ENCODE results near the gene GRHL3. TPM values are rescaled to one million over a fixed set of nuclear protein-coding genes. Genes with fewer than 3 reads are reported as not detected.

Gene GRHL3
- total and polyA plus RNA-seq, 2 donors: 0.90 to 3.2 TPM

GRCh38 chr1:24329797-24330543 lies 10.8 kb downstream of the GRHL3 start:
- Histone ChIP-seq H3K36me3 (ENCODE audit: control insufficient read depth in 2 of 2, insufficient read depth in 2 of 2, low read length in 1 of 2) (no peaks in the 10 kb centered on the region), H3K27me3 (ENCODE audit: control insufficient read depth in 2 of 2, insufficient read depth in 1 of 2, low read length in 1 of 2) (peaks cover 3 to 31% of the 10 kb centered on the region in 2 donors)
- WGBS: 92% methylated on average over 2 of the region's 2 CpGs

GRCh38 chr1:24331961-24332673 lies 13.0 kb downstream of the GRHL3 start:
- peaks cover 0 to 3% of the 10 kb centered on the region in 2 donors for H3K4me1 ChIP-seq (ENCODE audit: control insufficient read depth in 2 of 2, insufficient read depth in 2 of 2, low read length in 2 of 2)
- H3K4me3 ChIP-seq (ENCODE audit: low read length in 2 of 2): no peak overlapping the region
- H3K9me3 ChIP-seq (ENCODE audit: control insufficient read depth in 2 of 2, insufficient read depth in 1 of 2, low read length in 1 of 2): no peaks in the 10 kb centered on the region
- H3K27me3 ChIP-seq (ENCODE audit: control insufficient read depth in 2 of 2, insufficient read depth in 1 of 2, low read length in 1 of 2): peaks cover 0 to 17% of the 10 kb centered on the region in 2 donors
- 88% methylated on average over 7 of the region's 7 CpGs for WGBS
- H3K36me3 ChIP-seq (ENCODE audit: control insufficient read depth in 2 of 2, insufficient read depth in 2 of 2, low read length in 1 of 2): no peaks in the 10 kb centered on the region
- DNase-seq (ENCODE audit: low read depth in 6 of 9, low spot score in 9 of 9): no peak
- H3K27ac ChIP-seq (ENCODE audit: low read depth in 1 of 2, low read length in 1 of 2): no peak overlapping the region

More at GRCh38 chr1:24329797-24330543, 10.8 kb downstream of the GRHL3 start:
- DNase-seq (ENCODE audit: low read depth in 6 of 9, low spot score in 9 of 9): no peak
- Histone ChIP-seq H3K27ac (ENCODE audit: low read depth in 1 of 2, low read length in 1 of 2) (no peak overlapping the region), H3K4me1 (ENCODE audit: control insufficient read depth in 2 of 2, insufficient read depth in 2 of 2, low read length in 2 of 2) (peaks cover 0 to 3% of the 10 kb centered on the region in 2 donors), H3K9me3 (ENCODE audit: control insufficient read depth in 2 of 2, insufficient read depth in 1 of 2, low read length in 1 of 2) (no peaks in the 10 kb centered on the region), H3K4me3 (ENCODE audit: low read length in 2 of 2) (no peak overlapping the region)

GRCh38 chr1:24336075-24336474 lies 16.9 kb downstream of the GRHL3 start:
- Histone ChIP-seq H3K27ac (ENCODE audit: low read depth in 1 of 2, low read length in 1 of 2) (no peak overlapping the region), H3K4me1 (ENCODE audit: control insufficient read depth in 2 of 2, insufficient read depth in 2 of 2, low read length in 2 of 2) (no peaks in the 10 kb centered on the region), H3K36me3 (ENCODE audit: control insufficient read depth in 2 of 2, insufficient read depth in 2 of 2, low read length in 1 of 2) (no peaks in the 10 kb centered on the region), H3K9me3 (ENCODE audit: control insufficient read depth in 2 of 2, insufficient read depth in 1 of 2, low read length in 1 of 2) (no peaks in the 10 kb centered on the region), H3K27me3 (ENCODE audit: control insufficient read depth in 2 of 2, insufficient read depth in 1 of 2, low read length in 1 of 2) (peaks cover 0 to 7% of the 10 kb centered on the region in 2 donors), H3K4me3 (ENCODE audit: low read length in 2 of 2) (no peak overlapping the region)
- 89% methylated on average over 5 of the region's 5 CpGs for WGBS
- DNase-seq (ENCODE audit: low read depth in 6 of 9, low spot score in 9 of 9): no peak

- WGBS: 97% methylated on average over 4 of the region's 4 CpGs
- Histone ChIP-seq H3K4me3 (ENCODE audit: low read length in 2 of 2) (no peak overlapping the region), H3K27me3 (ENCODE audit: control insufficient read depth in 2 of 2, insufficient read depth in 1 of 2, low read length in 1 of 2) (peaks cover 0 to 12% of the 10 kb centered on the region in 2 donors), H3K4me1 (ENCODE audit: control insufficient read depth in 2 of 2, insufficient read depth in 2 of 2, low read length in 2 of 2) (no peaks in the 10 kb centered on the region), H3K27ac (ENCODE audit: low read depth in 1 of 2, low read length in 1 of 2) (no peak overlapping the region), H3K36me3 (ENCODE audit: control insufficient read depth in 2 of 2, insufficient read depth in 2 of 2, low read length in 1 of 2) (no peaks in the 10 kb centered on the region), H3K9me3 (ENCODE audit: control insufficient read depth in 2 of 2, insufficient read depth in 1 of 2, low read length in 1 of 2) (no peaks in the 10 kb centered on the region)
- no peak for DNase-seq (ENCODE audit: low read depth in 6 of 9, low spot score in 9 of 9)
Measured at GRCh38 chr1:24337455-24337854, 18.3 kb downstream of the GRHL3 start.

GRCh38 chr1:24338447-24338846 lies 19.3 kb downstream of the GRHL3 start:
- Histone ChIP-seq H3K27ac (ENCODE audit: low read depth in 1 of 2, low read length in 1 of 2) (no peak overlapping the region), H3K4me3 (ENCODE audit: low read length in 2 of 2) (no peak overlapping the region), H3K4me1 (ENCODE audit: control insufficient read depth in 2 of 2, insufficient read depth in 2 of 2, low read length in 2 of 2) (no peaks in the 10 kb centered on the region), H3K9me3 (ENCODE audit: control insufficient read depth in 2 of 2, insufficient read depth in 1 of 2, low read length in 1 of 2) (no peaks in the 10 kb centered on the region), H3K36me3 (ENCODE audit: control insufficient read depth in 2 of 2, insufficient read depth in 2 of 2, low read length in 1 of 2) (no peaks in the 10 kb centered on the region), H3K27me3 (ENCODE audit: control insufficient read depth in 2 of 2, insufficient read depth in 1 of 2, low read length in 1 of 2) (peaks cover 0 to 16% of the 10 kb centered on the region in 2 donors)
- no peak for DNase-seq (ENCODE audit: low read depth in 6 of 9, low spot score in 9 of 9)
- 98% methylated on average over 5 of the region's 5 CpGs for WGBS

- H3K27me3 ChIP-seq (ENCODE audit: control insufficient read depth in 2 of 2, insufficient read depth in 1 of 2, low read length in 1 of 2): peaks cover 0 to 20% of the 10 kb centered on the region in 2 donors
- H3K9me3 ChIP-seq (ENCODE audit: control insufficient read depth in 2 of 2, insufficient read depth in 1 of 2, low read length in 1 of 2): no peaks in the 10 kb centered on the region
- 95% methylated on average over 8 of the region's 8 CpGs for WGBS
- H3K4me3 ChIP-seq (ENCODE audit: low read length in 2 of 2): no peak overlapping the region
- no peaks in the 10 kb centered on the region for H3K36me3 ChIP-seq (ENCODE audit: control insufficient read depth in 2 of 2, insufficient read depth in 2 of 2, low read length in 1 of 2)
- no peak for DNase-seq (ENCODE audit: low read depth in 6 of 9, low spot score in 9 of 9)
- no peaks in the 10 kb centered on the region for H3K4me1 ChIP-seq (ENCODE audit: control insufficient read depth in 2 of 2, insufficient read depth in 2 of 2, low read length in 2 of 2)
- H3K27ac ChIP-seq (ENCODE audit: low read depth in 1 of 2, low read length in 1 of 2): no peak overlapping the region
Measured at GRCh38 chr1:24339996-24340395, 20.8 kb downstream of the GRHL3 start.

GRCh38 chr1:24340770-24341169 lies 21.6 kb downstream of the GRHL3 start:
- no peak overlapping the region for H3K4me3 ChIP-seq (ENCODE audit: low read length in 2 of 2)
- H3K27ac ChIP-seq (ENCODE audit: low read depth in 1 of 2, low read length in 1 of 2): no peak overlapping the region
- H3K4me1 ChIP-seq (ENCODE audit: control insufficient read depth in 2 of 2, insufficient read depth in 2 of 2, low read length in 2 of 2): no peaks in the 10 kb centered on the region
- no peak for DNase-seq (ENCODE audit: low read depth in 6 of 9, low spot score in 9 of 9)
- no peaks in the 10 kb centered on the region for H3K36me3 ChIP-seq (ENCODE audit: control insufficient read depth in 2 of 2, insufficient read depth in 2 of 2, low read length in 1 of 2)
- H3K27me3 ChIP-seq (ENCODE audit: control insufficient read depth in 2 of 2, insufficient read depth in 1 of 2, low read length in 1 of 2): peaks cover 0 to 21% of the 10 kb centered on the region in 2 donors
- no peaks in the 10 kb centered on the region for H3K9me3 ChIP-seq (ENCODE audit: control insufficient read depth in 2 of 2, insufficient read depth in 1 of 2, low read length in 1 of 2)
- WGBS: 90% methylated on average over 8 of the region's 8 CpGs

- WGBS: 83% methylated on average over 8 of the region's 8 CpGs
- Histone ChIP-seq H3K4me3 (ENCODE audit: low read length in 2 of 2) (no peak overlapping the region), H3K9me3 (ENCODE audit: control insufficient read depth in 2 of 2, insufficient read depth in 1 of 2, low read length in 1 of 2) (no peaks in the 10 kb centered on the region), H3K4me1 (ENCODE audit: control insufficient read depth in 2 of 2, insufficient read depth in 2 of 2, low read length in 2 of 2) (no peaks in the 10 kb centered on the region), H3K27ac (ENCODE audit: low read depth in 1 of 2, low read length in 1 of 2) (no peak overlapping the region), H3K36me3 (ENCODE audit: control insufficient read depth in 2 of 2, insufficient read depth in 2 of 2, low read length in 1 of 2) (no peaks in the 10 kb centered on the region), H3K27me3 (ENCODE audit: control insufficient read depth in 2 of 2, insufficient read depth in 1 of 2, low read length in 1 of 2) (peaks cover 0 to 23% of the 10 kb centered on the region in 2 donors)
- no peak for DNase-seq (ENCODE audit: low read depth in 6 of 9, low spot score in 9 of 9)
Measured at GRCh38 chr1:24341260-24341659, 22.1 kb downstream of the GRHL3 start.

GRCh38 chr1:24343412-24344089 lies 24.4 kb downstream of the GRHL3 start:
- Histone ChIP-seq H3K36me3 (ENCODE audit: control insufficient read depth in 2 of 2, insufficient read depth in 2 of 2, low read length in 1 of 2) (no peaks in the 10 kb centered on the region), H3K4me3 (ENCODE audit: low read length in 2 of 2) (no peak overlapping the region), H3K4me1 (ENCODE audit: control insufficient read depth in 2 of 2, insufficient read depth in 2 of 2, low read length in 2 of 2) (no peaks in the 10 kb centered on the region), H3K27me3 (ENCODE audit: control insufficient read depth in 2 of 2, insufficient read depth in 1 of 2, low read length in 1 of 2) (peaks cover 0 to 22% of the 10 kb centered on the region in 2 donors), H3K27ac (ENCODE audit: low read depth in 1 of 2, low read length in 1 of 2) (no peak overlapping the region), H3K9me3 (ENCODE audit: control insufficient read depth in 2 of 2, insufficient read depth in 1 of 2, low read length in 1 of 2) (no peaks in the 10 kb centered on the region)
- no peak for DNase-seq (ENCODE audit: low read depth in 6 of 9, low spot score in 9 of 9)
- 97% methylated on average over 13 of the region's 13 CpGs for WGBS
